GM12878 (cell line): ENCODE data around the gene PTGFRN. TPM values are rescaled to one million over a fixed set of nuclear protein-coding genes. Genes with fewer than 3 reads are reported as not detected.

Experiments
- ATF7 ChIP-seq: fragments of 450-650 bp; IDR thresholded peaks from 2 replicates; pipeline ENCODE4 v1.6.1; 2016; ENCODE audit warnings: low read depth, mild to moderate bottlenecking
- BCL11A ChIP-seq: IDR thresholded peaks from 2 replicates; pipeline ENCODE4 v1.6.1; 2011; ENCODE audit warnings: low read depth, low read length
- CHD2 ChIP-seq: IDR thresholded peaks from 2 replicates; pipeline ENCODE4 v1.6.1; 2011; ENCODE audit warnings: low read depth, low read length, improper control_type of control experiment, borderline replicate concordance
- CREM ChIP-seq: IDR thresholded peaks from 2 replicates; pipeline ENCODE4 v1.6.1; 2014; ENCODE audit warnings: antibody characterized with exemption, low read depth
- EP300 ChIP-seq, 2 experiments: fragments of 150-350 bp in 1 of 2; IDR thresholded peaks; 2 replicates each; pipeline ENCODE4 v1.6.1; 2011 to 2012; ENCODE audit warnings: low read depth in 2 of 2, low read length in 2 of 2, borderline replicate concordance in 1 of 2, improper control_type of control experiment in 1 of 2, inconsistent platforms in 1 of 2; ENCODE audit not compliant: control insufficient read depth in 1 of 2
- ETV6 ChIP-seq, 2 experiments: fragments of 450-650 bp in 1 of 2; IDR thresholded peaks in 1 of 2; conservative IDR thresholded peaks in 1 of 2; 2 replicates each; pipeline ENCODE4 v1.6.1; 2014; ENCODE audit warnings: antibody characterized with exemption in 1 of 2, borderline replicate concordance in 1 of 2, low read depth in 1 of 2, mild to moderate bottlenecking in 1 of 2, moderate library complexity in 1 of 2
- IKZF2 ChIP-seq, 2 experiments: fragments of 450-650 bp; IDR thresholded peaks; 2 replicates each; pipeline ENCODE4 v1.6.1; 2017; ENCODE audit warnings: mild to moderate bottlenecking in 2 of 2, moderate library complexity in 2 of 2
- KLF5 ChIP-seq: fragments of 450-650 bp; IDR thresholded peaks from 2 replicates; pipeline ENCODE4 v1.6.1; 2014; ENCODE audit warnings: mild to moderate bottlenecking; ENCODE audit not compliant: partially characterized antibody
- MEF2A ChIP-seq: IDR thresholded peaks from 2 replicates; pipeline ENCODE4 v1.6.1; 2011; ENCODE audit warnings: low read depth, mild to moderate bottlenecking, low read length, moderate library complexity; ENCODE audit not compliant: insufficient read depth
- NBN ChIP-seq: fragments of 450-650 bp; IDR thresholded peaks from 2 replicates; pipeline ENCODE4 v1.6.1; 2016
- NFIC ChIP-seq: IDR thresholded peaks from 2 replicates; pipeline ENCODE4 v1.6.1; 2012; ENCODE audit warnings: low read depth, mild to moderate bottlenecking, inconsistent platforms, low read length, moderate library complexity
- PBX3 ChIP-seq: IDR thresholded peaks from 2 replicates; pipeline ENCODE4 v1.6.1; 2011; ENCODE audit warnings: mild to moderate bottlenecking, low read depth, low read length, moderate library complexity; ENCODE audit not compliant: insufficient replicate concordance
- PKNOX1 ChIP-seq: fragments of 450-650 bp; IDR thresholded peaks from 2 replicates; pipeline ENCODE4 v1.6.1; 2016; ENCODE audit warnings: mild to moderate bottlenecking
- RELA ChIP-seq: fragments of 450-650 bp; IDR thresholded peaks from 2 replicates; pipeline ENCODE4 v1.8.0; 2014; ENCODE audit warnings: borderline replicate concordance; ENCODE audit not compliant: partially characterized antibody
- SKIL ChIP-seq: fragments of 450-650 bp; IDR thresholded peaks from 2 replicates; pipeline ENCODE4 v1.6.1; 2017; ENCODE audit warnings: mild to moderate bottlenecking, low read depth, inconsistent platforms; ENCODE audit not compliant: poor library complexity, severe bottlenecking
- TARDBP ChIP-seq: IDR thresholded peaks from 2 replicates; pipeline ENCODE4 v1.6.1; 2016; ENCODE audit warnings: borderline replicate concordance
- TBL1XR1 ChIP-seq: IDR thresholded peaks from 2 replicates; pipeline ENCODE4 v1.6.1; 2012; ENCODE audit warnings: low read depth, low read length, improper control_type of control experiment
- ZNF384 ChIP-seq: IDR thresholded peaks from 2 replicates; pipeline ENCODE4 v1.6.1; 2012; ENCODE audit warnings: low read depth, mild to moderate bottlenecking, low read length, improper control_type of control experiment, borderline replicate concordance
- polyA plus RNA-seq, 11 experiments: library from polyadenylated mRNA; depleted of rRNA in 4 of 11; unstranded in 6 of 11; stranded (reverse) in 5 of 11; fragments of >200 nt; fragmentation: Nextera tagmentation in 4 of 11; fragmentation: Illumina TruSeq in 1 of 11; extraction: Ambion mirVana in 4 of 11; extraction: Trizol in 1 of 11; gene quantifications; 1 replicate in 1 of 11; 2 replicates in 10 of 11; pipeline versions ENCODE4 v1.2.1 to v1.2.3, GENCODE V29; 2011 to 2016; ENCODE audit warnings: inconsistent platforms in 2 of 11, missing spikeins in 2 of 11, low read depth in 1 of 11
- total RNA-seq, 4 experiments: library from RNA; depleted of rRNA in 3 of 4; stranded (reverse); fragments of >200 nt in 3 of 4; fragmentation: Illumina TruSeq in 1 of 4; extraction: Trizol in 1 of 4; gene quantifications; 2 replicates each; pipeline versions ENCODE4 v1.2.1 to v1.2.3, GENCODE V29; 2013 to 2021

The PTGFRN gene
- total and polyA plus RNA-seq, 10 of the 15 experiments (the other 5 are each of a cell fraction or from before 2014, with no cell fraction given): 2.7 to 8.3 (median 5.1) TPM

- TF ChIP-seq SKIL (peak; percentile 44), KLF5 (no peak), TARDBP (no peak), BCL11A (peak; percentile 75), RELA (no peak), CREM (peak; percentile 71), NBN (0 out of 2 replicates have a peak, but pooled peaks have one; percentile 60), IKZF2 (IDR thresholded peaks at IDR 0.05) (peak; percentile 87; a peak in 3 of 4 replicates), ZNF384 (peak; percentile 42; the same call in 1 of the 2 replicates), EP300 (IDR thresholded peaks at IDR 0.05; ENCODE audit: borderline replicate concordance in 1 of 2, control insufficient read depth in 1 of 2, low read depth in 2 of 2, low read length in 2 of 2) (peak; percentile 66 to 85), CHD2 (0 out of 2 replicates have a peak, but pooled peaks have one; percentile 28), ETV6 (conservative IDR thresholded peaks at IDR 0.05 in 1 of 2, IDR thresholded peaks at IDR 0.05 in 1 of 2; ENCODE audit: borderline replicate concordance in 1 of 2, low read depth in 1 of 2) (peak in 1 of 2 experiments; percentile 75; a peak in 1 of 4 replicates), MEF2A (peak; percentile 48; the same call in 1 of the 2 replicates), ATF7 (peak; percentile 79), PKNOX1 (peak; percentile 95), PBX3 (peak; percentile 83), NFIC (peak; percentile 79), TBL1XR1 (no peak)
These were observed 91.7 kb downstream of the PTGFRN start, which contains the start of gene CD101 (continued) for GRCh38 chr1:117001254-117001927.
